Activated T-helper 17 cell treated with anti-CD3 and anti-CD28 coated beads, Interleukin-2, amount 50 U/mL, for 72 hours (primary cell): ENCODE measurements around the gene NUP35. TPM values are rescaled to one million over a fixed set of nuclear protein-coding genes. Genes with fewer than 3 reads are reported as not detected.
"Not testable (repeated sequence)": the region's sequence is repeated elsewhere in the genome, so short reads cannot be mapped to it uniquely, and the experiment has no call there.

Experiments used
- ATAC-seq: fragments of 150-1000 bp; cut with Tn5 transposase; replicated peaks from 2 replicates; pipeline ENCODE4 v1.10.0; 2021; ENCODE audit warnings: mild to moderate bottlenecking, moderate library complexity
- H3K27ac Mint-ChIP-seq: one replicate; pipeline ENCODE4 v1.8.0; 2022; ENCODE audit warnings: mixed read lengths
- H3K27me3 Mint-ChIP-seq: one replicate; pipeline ENCODE4 v1.8.0; 2022; ENCODE audit warnings: mixed read lengths
- H3K36me3 Mint-ChIP-seq: one replicate; pipeline ENCODE4 v1.8.0; 2022; ENCODE audit warnings: low read depth, mild to moderate bottlenecking, mixed read lengths
- H3K4me1 Mint-ChIP-seq: one replicate; pipeline ENCODE4 v1.8.0; 2022; ENCODE audit warnings: mixed read lengths
- H3K4me3 Mint-ChIP-seq: one replicate; pipeline ENCODE4 v1.8.0; 2022; ENCODE audit warnings: mild to moderate bottlenecking, mixed read lengths
- H3K9me3 Mint-ChIP-seq: one replicate; pipeline ENCODE4 v1.8.0; 2022; ENCODE audit warnings: mixed read lengths
- total RNA-seq, 2 donors: library from RNA; stranded (reverse); gene quantifications; one replicate each; pipeline ENCODE4 v1.2.3, GENCODE V29; 2022

Gene NUP35
- total RNA-seq, 2 donors from 2014 or later, result 30.6 to 33.2 TPM

DNA sequence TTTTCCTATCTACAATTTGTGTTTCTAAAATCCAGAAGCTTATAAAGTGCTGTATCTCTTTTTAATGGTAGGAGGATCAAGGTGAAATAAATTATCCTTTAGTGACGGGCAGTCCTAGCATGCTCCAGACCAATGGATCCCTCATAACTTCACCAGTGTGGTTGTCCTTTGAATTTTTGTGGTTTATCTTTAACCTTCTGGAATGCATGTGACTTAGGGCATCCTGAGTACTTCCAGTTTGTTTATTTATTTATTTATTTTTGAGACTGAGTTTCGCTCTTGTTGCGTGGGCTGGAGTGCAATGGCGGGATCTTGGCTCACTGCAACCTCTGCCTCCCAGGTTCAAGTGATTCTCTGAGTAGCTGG lies 40.4 kb downstream of the NUP35 start:
- Mint-ChIP-seq H3K36me3 (peaks cover 81% of the 10 kb centered on the region), H3K27ac (no peak overlapping the region), H3K4me3 (no peak overlapping the region), H3K4me1 (no peaks in the 10 kb centered on the region), H3K27me3 (no peaks in the 10 kb centered on the region), H3K9me3 (no peaks in the 10 kb centered on the region)
- ATAC-seq, result no peak

DNA sequence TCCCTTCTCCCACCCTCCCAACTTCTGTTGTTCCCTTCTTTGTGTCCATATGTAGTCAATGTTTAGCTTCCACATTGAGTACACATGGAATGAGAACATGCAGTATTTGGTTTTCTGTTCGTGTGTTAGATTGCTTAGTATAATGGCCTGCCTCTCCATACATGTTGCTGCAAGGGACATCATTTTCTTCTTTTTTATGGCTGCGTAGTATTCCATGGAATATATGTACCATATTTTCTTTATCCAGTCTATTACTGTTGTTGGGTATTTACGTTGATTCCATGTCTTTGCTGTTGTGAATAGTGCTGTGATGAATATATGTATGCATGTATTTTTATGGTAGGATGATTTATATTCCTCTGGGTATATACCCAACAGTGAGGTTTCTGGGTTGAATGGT lies 42.0 kb downstream of the NUP35 start:
- Mint-ChIP-seq H3K9me3 (no peaks in the 10 kb centered on the region), H3K4me3 (no peak overlapping the region), H3K36me3 (peaks cover 84% of the 10 kb centered on the region), H3K4me1 (peaks cover 11% of the 10 kb centered on the region), H3K27me3 (no peaks in the 10 kb centered on the region), H3K27ac (no peak overlapping the region)
- ATAC-seq, result no peak

DNA sequence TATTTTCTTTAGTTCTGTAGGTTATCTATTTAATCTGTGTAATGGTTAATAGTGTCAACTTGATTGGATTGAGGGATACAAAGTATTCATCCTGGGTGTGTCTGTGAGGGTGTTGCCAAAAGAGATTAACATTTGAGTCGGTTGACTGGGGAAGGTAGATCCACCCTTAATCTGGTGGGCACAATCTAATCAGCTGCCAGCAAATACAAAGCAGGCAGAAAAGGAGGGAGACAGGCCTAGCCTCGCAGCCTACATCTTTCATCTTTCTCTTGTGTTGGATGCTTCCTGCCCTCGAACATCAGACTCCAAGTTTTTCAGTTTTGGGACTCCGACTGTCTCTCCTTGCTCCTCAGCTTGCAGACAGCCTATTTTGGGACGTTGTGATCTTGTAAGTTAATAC lies 42.7 kb downstream of the NUP35 start:
- peaks cover 79% of the 10 kb centered on the region for H3K36me3 Mint-ChIP-seq
- H3K27ac Mint-ChIP-seq, ATAC-seq: not testable (repeated sequence)

DNA sequence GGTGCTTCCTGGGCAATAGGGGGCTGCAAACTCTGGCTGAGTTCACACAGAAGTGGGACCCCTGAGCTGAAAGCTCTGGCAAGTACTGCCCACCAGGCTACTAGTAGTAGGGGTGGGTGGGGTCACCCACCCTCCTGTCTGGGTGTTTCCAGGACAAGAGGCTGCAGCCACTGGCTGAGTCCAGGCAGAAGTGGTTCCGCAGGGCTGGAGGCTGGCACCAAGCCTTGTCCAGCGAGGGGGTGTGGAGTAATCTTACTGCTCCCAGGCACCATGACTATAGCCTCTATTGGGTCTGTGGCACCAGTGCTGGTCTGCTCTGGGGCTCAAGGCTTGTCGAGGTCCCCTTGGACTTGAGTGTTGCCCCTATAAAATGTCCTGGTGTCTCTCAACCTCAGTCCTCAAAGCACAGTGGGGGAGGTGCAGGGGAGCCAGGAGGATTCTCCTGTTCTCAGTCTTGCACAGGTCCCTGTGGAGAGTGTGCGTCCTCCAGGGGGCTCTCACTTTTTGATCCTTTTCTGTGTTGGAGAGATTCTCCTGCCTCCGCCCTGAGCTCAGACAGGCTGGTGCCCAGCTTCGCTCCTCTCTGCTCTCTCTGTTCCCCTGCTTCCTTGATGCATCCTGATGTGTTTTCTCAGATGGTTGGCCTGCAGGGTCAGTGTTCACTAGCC lies 48.1 kb downstream of the NUP35 start:
- peaks cover 58% of the 10 kb centered on the region for H3K36me3 Mint-ChIP-seq
- no peak overlapping the region for H3K27ac Mint-ChIP-seq
- H3K9me3 Mint-ChIP-seq, result peaks cover 9% of the 10 kb centered on the region
- H3K4me3 Mint-ChIP-seq, result no peak overlapping the region
- ATAC-seq, result no peak
- peaks cover 13% of the 10 kb centered on the region for H3K4me1 Mint-ChIP-seq
- no peaks in the 10 kb centered on the region for H3K27me3 Mint-ChIP-seq

More for the DNA sequence above, 42.7 kb downstream of the NUP35 start:
- H3K27me3 Mint-ChIP-seq, H3K4me3 Mint-ChIP-seq, H3K9me3 Mint-ChIP-seq: not testable (repeated sequence)
- H3K4me1 Mint-ChIP-seq, result peaks cover 13% of the 10 kb centered on the region

DNA sequence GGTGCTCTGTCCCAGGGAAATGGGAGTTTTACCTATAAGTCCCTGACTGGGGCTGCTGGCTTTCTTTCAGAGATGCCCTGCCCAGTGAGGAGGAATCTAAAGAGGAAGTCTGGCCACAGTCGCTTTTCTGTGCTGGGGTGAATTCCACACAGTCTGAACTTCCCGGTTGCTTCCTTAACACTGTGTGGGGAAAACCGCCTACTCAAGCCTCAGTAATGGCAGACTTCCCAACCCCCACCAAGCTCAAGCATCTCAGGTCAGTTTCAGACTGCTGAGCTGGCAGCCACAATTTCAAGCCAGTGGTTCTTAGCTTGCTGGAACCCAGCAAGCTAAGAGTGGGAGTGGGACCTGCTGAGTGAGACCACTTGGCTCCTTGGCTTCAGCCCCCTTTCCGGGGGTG lies 54.9 kb downstream of the NUP35 start:
- no peak for ATAC-seq
- Mint-ChIP-seq H3K4me3 (no peak overlapping the region), H3K27me3 (no peaks in the 10 kb centered on the region), H3K27ac (no peak overlapping the region), H3K4me1 (peaks cover 4% of the 10 kb centered on the region), H3K36me3 (peaks cover 90% of the 10 kb centered on the region), H3K9me3 (peaks cover 18% of the 10 kb centered on the region)

DNA sequence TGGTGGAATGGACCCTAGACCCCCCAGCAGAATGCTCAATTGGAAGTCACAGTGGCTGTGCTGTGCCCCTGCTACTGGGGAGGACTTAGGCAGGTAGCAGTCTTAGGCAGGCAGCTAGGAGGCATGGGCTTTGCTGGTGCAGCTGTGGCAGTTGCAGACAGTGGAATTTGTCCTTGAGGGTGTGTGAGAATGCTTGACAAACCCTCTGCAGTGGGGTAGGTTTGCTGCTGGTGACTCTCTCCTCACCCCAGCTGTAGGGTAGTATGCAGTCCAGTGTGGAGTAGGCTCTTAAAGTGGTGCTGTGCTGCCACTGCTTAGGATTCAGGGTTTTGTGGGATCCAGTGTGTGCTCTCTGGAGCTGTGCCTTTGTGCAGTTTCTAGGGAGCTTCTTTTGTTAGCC lies 61.3 kb downstream of the NUP35 start:
- Mint-ChIP-seq H3K4me3 (no peak overlapping the region), H3K27me3 (no peaks in the 10 kb centered on the region), H3K9me3 (peaks cover 3% of the 10 kb centered on the region), H3K4me1 (peaks cover 10% of the 10 kb centered on the region), H3K27ac (no peak overlapping the region), H3K36me3 (peaks cover 100% of the 10 kb centered on the region)
- ATAC-seq, result no peak

DNA sequence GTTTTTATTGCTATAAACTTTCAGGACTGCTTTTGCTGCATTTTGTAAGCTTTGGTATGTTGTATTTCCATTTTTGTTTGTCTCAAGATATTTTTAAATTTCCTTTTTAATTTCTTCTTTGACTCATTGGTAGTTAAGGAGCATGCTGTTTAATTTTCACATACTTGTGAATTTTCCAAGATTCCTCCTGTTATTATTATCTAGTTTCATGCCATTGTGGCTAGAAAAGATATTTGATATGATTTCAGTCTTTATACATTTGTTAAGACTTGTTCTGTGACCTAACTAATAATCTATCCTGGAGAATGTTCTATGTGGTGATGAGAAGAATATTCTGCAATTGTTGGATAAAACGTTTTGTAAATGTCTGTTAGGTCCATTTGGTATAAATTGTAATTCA lies 62.1 kb downstream of the NUP35 start:
- H3K27ac Mint-ChIP-seq, result no peak overlapping the region
- H3K9me3 Mint-ChIP-seq, result peaks cover 3% of the 10 kb centered on the region
- H3K36me3 Mint-ChIP-seq, result peaks cover 98% of the 10 kb centered on the region
- H3K27me3 Mint-ChIP-seq, result no peaks in the 10 kb centered on the region
- no peak for ATAC-seq
- H3K4me1 Mint-ChIP-seq, result peaks cover 10% of the 10 kb centered on the region
- no peak overlapping the region for H3K4me3 Mint-ChIP-seq

DNA sequence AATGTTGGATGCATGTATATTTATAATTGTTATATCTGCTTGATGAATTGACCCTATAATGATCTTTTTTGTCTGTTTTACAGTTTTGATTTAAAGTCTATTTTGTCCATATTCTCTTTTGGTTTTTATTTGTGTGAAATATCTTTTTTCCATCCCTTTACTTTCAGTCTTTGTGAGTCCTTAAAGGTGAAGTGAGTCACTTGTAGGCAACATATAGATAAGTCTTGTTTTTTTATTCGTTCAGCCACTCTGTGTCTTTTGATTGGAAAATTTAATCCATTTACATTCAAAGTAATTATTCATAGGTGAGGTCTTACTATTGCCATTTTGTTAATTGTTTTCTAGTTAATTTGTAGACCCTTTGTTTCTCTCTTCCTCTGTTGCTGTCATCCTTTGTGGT lies 62.5 kb downstream of the NUP35 start:
- peaks cover 10% of the 10 kb centered on the region for H3K4me1 Mint-ChIP-seq
- ATAC-seq, result no peak
- H3K4me3 Mint-ChIP-seq, result no peak overlapping the region
- no peaks in the 10 kb centered on the region for H3K9me3 Mint-ChIP-seq
- no peaks in the 10 kb centered on the region for H3K27me3 Mint-ChIP-seq
- H3K27ac Mint-ChIP-seq, result peak overlapping the region; percentile 40
- H3K36me3 Mint-ChIP-seq, result peaks cover 98% of the 10 kb centered on the region

DNA sequence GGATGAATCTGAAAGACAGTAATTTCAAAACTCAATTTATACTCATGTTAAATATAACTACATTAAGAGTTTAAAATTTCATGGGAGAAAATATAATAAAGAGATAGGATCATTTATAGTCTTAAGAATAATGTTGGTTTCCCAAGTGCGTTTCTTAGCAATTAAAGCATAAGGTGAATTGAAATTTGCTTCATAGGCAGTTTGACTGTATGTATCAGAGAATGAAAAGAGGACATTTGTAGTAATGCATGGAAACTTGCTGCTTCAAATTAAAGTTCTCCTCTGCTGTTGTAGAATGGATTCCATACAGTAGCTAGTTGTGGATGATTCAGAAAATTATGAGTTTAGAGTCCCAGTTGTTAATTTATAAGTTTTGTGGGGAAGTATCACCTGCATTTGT lies 68.1 kb downstream of the NUP35 start:
- H3K4me3 Mint-ChIP-seq, result no peak overlapping the region
- ATAC-seq, result no peak
- H3K36me3 Mint-ChIP-seq, result peaks cover 71% of the 10 kb centered on the region
- H3K27me3 Mint-ChIP-seq, result no peaks in the 10 kb centered on the region
- H3K4me1 Mint-ChIP-seq, result no peaks in the 10 kb centered on the region
- no peaks in the 10 kb centered on the region for H3K9me3 Mint-ChIP-seq
- H3K27ac Mint-ChIP-seq, result no peak overlapping the region

DNA sequence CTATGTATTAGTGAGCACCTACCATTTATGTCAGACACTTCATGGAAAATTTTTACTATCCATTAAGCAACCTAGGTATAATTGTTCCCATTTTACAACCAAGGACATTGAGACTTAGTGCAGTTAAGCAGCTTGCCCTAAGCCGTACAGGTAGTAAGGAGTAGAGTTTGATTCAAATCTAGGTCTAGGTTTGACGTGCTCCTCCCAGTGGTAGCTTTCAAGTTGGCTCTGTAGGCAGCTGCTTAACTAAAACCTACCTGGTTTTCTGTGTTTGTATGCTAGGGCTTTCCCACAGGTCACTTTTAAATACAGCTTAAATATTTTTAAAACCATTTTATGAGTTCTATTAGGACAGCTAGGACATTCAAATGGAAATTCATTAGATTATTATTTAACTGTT lies 69.7 kb downstream of the NUP35 start:
- no peak overlapping the region for H3K27ac Mint-ChIP-seq
- H3K36me3 Mint-ChIP-seq, result peaks cover 56% of the 10 kb centered on the region
- no peaks in the 10 kb centered on the region for H3K9me3 Mint-ChIP-seq
- no peak overlapping the region for H3K4me3 Mint-ChIP-seq
- no peak for ATAC-seq
- H3K4me1 Mint-ChIP-seq, result no peaks in the 10 kb centered on the region
- no peaks in the 10 kb centered on the region for H3K27me3 Mint-ChIP-seq

DNA sequence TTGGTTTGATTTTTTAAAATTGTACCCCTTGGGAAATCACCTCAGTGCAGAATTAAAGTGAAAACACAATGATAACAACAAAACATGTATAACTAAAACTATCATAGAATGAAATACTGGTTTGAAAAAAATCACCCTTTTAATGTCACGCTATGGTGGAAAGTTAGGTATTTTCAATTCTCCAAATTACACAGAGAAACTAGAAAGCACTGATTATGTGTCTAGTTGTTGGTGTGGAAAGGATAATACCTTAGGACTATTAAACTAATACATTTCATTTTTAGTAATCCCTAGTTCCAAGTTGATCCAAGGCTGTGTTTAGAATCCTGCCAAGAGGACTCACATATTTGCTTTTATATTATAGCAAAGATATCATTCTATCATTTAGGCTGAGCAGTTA lies 71.2 kb downstream of the NUP35 start:
- no peaks in the 10 kb centered on the region for H3K4me1 Mint-ChIP-seq
- no peak overlapping the region for H3K27ac Mint-ChIP-seq
- peaks cover 41% of the 10 kb centered on the region for H3K36me3 Mint-ChIP-seq
- H3K4me3 Mint-ChIP-seq, result no peak overlapping the region
- H3K27me3 Mint-ChIP-seq, result no peaks in the 10 kb centered on the region
- ATAC-seq, result no peak
- no peaks in the 10 kb centered on the region for H3K9me3 Mint-ChIP-seq

DNA sequence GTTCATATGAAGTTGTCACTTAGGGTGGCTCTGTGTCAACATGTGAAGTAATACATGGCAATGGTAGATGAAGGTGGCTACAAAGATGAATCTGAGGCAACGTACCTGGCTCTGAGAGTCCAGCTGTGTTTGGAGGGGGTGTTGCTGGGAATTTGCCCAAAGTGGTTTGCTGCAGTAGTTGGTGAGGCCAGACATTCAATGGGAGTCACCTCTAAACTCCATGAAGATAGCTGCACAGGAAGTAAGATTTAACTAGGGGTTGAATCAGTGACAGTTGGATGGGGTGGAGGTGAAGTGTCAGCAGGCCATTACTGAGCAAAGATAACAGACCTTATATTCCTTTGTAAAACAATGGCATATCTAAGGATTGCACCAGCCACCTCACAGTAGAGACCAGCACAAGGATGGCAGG lies 71.8 kb downstream of the NUP35 start:
- ATAC-seq, result no peak
- H3K9me3 Mint-ChIP-seq, result no peaks in the 10 kb centered on the region
- H3K27ac Mint-ChIP-seq, result no peak overlapping the region
- peaks cover 37% of the 10 kb centered on the region for H3K36me3 Mint-ChIP-seq
- no peaks in the 10 kb centered on the region for H3K4me1 Mint-ChIP-seq
- no peak overlapping the region for H3K4me3 Mint-ChIP-seq
- H3K27me3 Mint-ChIP-seq, result no peaks in the 10 kb centered on the region

DNA sequence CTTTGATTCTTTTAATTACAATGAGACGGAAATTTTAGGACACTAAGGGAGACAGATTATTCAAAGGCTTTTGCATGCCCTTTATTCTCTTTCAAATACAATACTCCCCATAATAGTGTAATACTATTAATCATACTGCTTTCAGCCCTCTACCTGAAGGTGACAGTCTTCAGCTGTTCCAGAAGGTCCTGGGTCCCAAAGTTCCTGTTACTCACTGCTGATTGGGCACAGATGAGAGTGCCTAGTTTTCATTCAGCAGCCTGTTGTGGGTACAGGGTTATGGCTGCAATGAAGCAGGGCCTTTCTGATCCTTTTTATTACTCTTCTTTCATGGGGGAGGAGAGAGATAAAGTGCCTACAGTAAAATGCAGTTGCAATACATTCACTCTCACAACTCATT lies 80.2 kb downstream of the NUP35 start:
- Mint-ChIP-seq H3K36me3 (no peaks in the 10 kb centered on the region), H3K27me3 (no peaks in the 10 kb centered on the region), H3K27ac (no peak overlapping the region), H3K4me1 (no peaks in the 10 kb centered on the region), H3K4me3 (no peak overlapping the region), H3K9me3 (no peaks in the 10 kb centered on the region)
- no peak for ATAC-seq

DNA sequence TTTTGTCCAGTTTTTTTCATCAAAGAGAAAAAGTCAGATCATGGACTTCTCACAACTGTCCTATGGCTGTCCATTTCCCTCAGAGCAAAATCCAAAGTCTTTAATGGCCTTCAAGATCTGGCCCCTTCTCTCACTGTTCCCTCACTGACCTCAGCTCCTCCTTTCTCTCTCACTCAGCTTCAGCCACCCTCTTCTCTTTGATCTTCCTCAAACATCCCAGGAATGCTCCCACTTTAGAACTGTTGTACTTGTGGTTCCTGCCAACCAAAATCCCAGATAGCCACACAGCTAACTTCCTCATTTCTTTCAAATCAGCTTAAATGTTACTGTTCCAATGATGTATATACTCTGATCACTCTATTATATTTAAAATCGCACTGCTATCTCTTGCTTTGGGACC lies 82.9 kb downstream of the NUP35 start:
- Mint-ChIP-seq H3K36me3 (no peaks in the 10 kb centered on the region), H3K9me3 (no peaks in the 10 kb centered on the region), H3K27ac (no peak overlapping the region), H3K27me3 (no peaks in the 10 kb centered on the region), H3K4me1 (no peaks in the 10 kb centered on the region), H3K4me3 (no peak overlapping the region)
- ATAC-seq, result no peak

DNA sequence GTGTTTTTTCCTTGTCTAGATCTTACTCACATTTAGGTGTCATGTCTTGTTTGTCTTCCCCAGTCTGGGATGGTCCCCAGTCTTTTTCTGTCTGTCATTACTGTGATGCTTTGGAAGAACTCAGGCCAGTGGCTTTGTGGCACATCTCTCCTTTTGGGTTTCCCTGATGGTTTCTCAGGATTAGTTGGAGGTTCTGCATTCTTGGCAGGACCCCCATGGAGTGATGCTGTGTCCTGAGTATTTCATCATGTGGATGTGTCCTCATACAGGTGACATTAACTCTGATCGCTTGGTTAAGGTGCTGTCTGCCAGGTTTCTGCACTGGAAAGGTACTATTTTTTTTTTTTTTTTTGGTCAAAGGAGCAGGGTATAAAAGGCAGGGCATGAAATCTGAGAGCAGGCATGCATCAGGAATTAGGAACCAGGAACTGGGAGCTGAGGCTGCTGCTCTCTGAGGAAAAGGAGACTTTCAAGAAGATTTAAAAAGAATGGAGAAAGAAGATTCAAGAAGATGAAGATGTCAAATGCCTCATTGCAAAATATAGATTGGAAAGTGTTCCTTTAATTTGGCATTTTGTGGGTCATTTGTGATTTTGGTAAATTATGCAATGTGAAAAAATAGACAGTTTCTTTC lies 85.3 kb downstream of the NUP35 start:
- no peak overlapping the region for H3K27ac Mint-ChIP-seq
- ATAC-seq, result no peak
- H3K27me3 Mint-ChIP-seq, result no peaks in the 10 kb centered on the region
- no peaks in the 10 kb centered on the region for H3K36me3 Mint-ChIP-seq
- H3K4me3 Mint-ChIP-seq, result no peak overlapping the region
- no peaks in the 10 kb centered on the region for H3K4me1 Mint-ChIP-seq
- H3K9me3 Mint-ChIP-seq, result no peaks in the 10 kb centered on the region
